OCI-LY3 (cell line): ENCODE measurements around the gene SF3B1.

Source experiments
- CTCF ChIP-seq: fragments of 200-600, 300-600 bp; sonication (generic); IDR thresholded peaks from 2 replicates; pipeline ENCODE4 v1.5.1; 2014; ENCODE audit warnings: antibody characterized with exemption, low read length, low read depth
- EZH2phosphoT487 ChIP-seq: fragments of 200-600 bp; shearing (Covaris generic); IDR thresholded peaks from 2 replicates; pipeline ENCODE4 v1.6.1; 2018; ENCODE audit warnings: antibody characterized with exemption, mixed run types, low read depth

- TF ChIP-seq CTCF (no peak), EZH2phosphoT487 (no peak)
These were observed 75.9 kb downstream of the SF3B1 start for GRCh38 chr2:197358931-197359330.
